HEK293 (cell line): ENCODE data around the gene STAT2.
A peak's percentile ranks its signal among the peaks of the same experiment; 100 is the strongest.

Experiments used
- BCL11A ChIP-seq: fragments of 450-650 bp; formaldehyde crosslinking; IDR thresholded peaks from 2 replicates; pipeline ENCODE4 v1.5.1; 2016; ENCODE audit warnings: low read depth, missing biosample characterization, missing genetic modification characterization
- BCL11B ChIP-seq: fragments of 450-650 bp; formaldehyde crosslinking; IDR thresholded peaks from 2 replicates; pipeline ENCODE4 v1.5.1; 2016; ENCODE audit warnings: low read depth, missing biosample characterization, missing genetic modification characterization
- GLIS2 ChIP-seq: fragments of 450-650 bp; formaldehyde crosslinking; IDR thresholded peaks from 2 replicates; pipeline ENCODE4 v1.5.1; 2016; ENCODE audit warnings: missing biosample characterization, missing genetic modification characterization
- HOXD13 ChIP-seq: sonication (generic); formaldehyde crosslinking; IDR thresholded peaks from 2 replicates; pipeline ENCODE4 v1.8.0; 2022; ENCODE audit warnings: missing genetic modification reagents, borderline replicate concordance
- KLF16 ChIP-seq: fragments of 450-650 bp; formaldehyde crosslinking; IDR thresholded peaks from 2 replicates; pipeline ENCODE4 v1.5.1; 2017; ENCODE audit warnings: missing biosample characterization, missing genetic modification characterization
- MZF1 ChIP-seq: fragments of 450-650 bp; formaldehyde crosslinking; IDR thresholded peaks from 2 replicates; pipeline ENCODE4 v1.5.1; 2017; ENCODE audit warnings: missing biosample characterization, missing genetic modification characterization, borderline replicate concordance
- PRDM10 ChIP-seq: fragments of 450-650 bp; formaldehyde crosslinking; IDR thresholded peaks from 2 replicates; pipeline ENCODE4 v1.5.1; 2016; ENCODE audit warnings: missing biosample characterization, missing genetic modification characterization
- SCRT1 ChIP-seq: fragments of 450-650 bp; formaldehyde crosslinking; IDR thresholded peaks from 2 replicates; pipeline ENCODE4 v1.5.1; 2016; ENCODE audit warnings: missing biosample characterization, missing genetic modification characterization, borderline replicate concordance
- SP2 ChIP-seq: fragments of 450-650 bp; formaldehyde crosslinking; IDR thresholded peaks from 2 replicates; pipeline ENCODE4 v1.5.1; 2016; ENCODE audit warnings: missing biosample characterization, missing genetic modification characterization
- TSHZ1 ChIP-seq: fragments of 450-650 bp; formaldehyde crosslinking; IDR thresholded peaks from 2 replicates; pipeline ENCODE4 v1.5.1; 2016; ENCODE audit warnings: missing biosample characterization, missing genetic modification characterization, borderline replicate concordance
- WT1 ChIP-seq: fragments of 450-650 bp; formaldehyde crosslinking; IDR thresholded peaks from 2 replicates; pipeline ENCODE4 v1.5.1; 2016; ENCODE audit warnings: missing biosample characterization, missing genetic modification characterization
- YY1 ChIP-seq: fragments of 450-650 bp; formaldehyde crosslinking; IDR thresholded peaks from 2 replicates; pipeline ENCODE4 v1.5.1; 2018; ENCODE audit warnings: missing biosample characterization, missing genetic modification characterization
- ZBTB20 ChIP-seq: fragments of 450-650 bp; formaldehyde crosslinking; IDR thresholded peaks from 2 replicates; pipeline ENCODE4 v1.5.1; 2016; ENCODE audit warnings: missing biosample characterization, missing genetic modification characterization
- ZFP37 ChIP-seq: fragments of 450-650 bp; formaldehyde crosslinking; IDR thresholded peaks from 2 replicates; pipeline ENCODE4 v1.5.1; 2016; ENCODE audit warnings: missing biosample characterization, missing genetic modification characterization
- ZNF184 ChIP-seq: fragments of 450-650 bp; IDR thresholded peaks from 2 replicates; pipeline ENCODE4 v1.5.1; 2018; ENCODE audit warnings: missing biosample characterization, mild to moderate bottlenecking, missing genetic modification characterization
- ZNF202 ChIP-seq: fragments of 450-650 bp; formaldehyde crosslinking; IDR thresholded peaks from 2 replicates; pipeline ENCODE4 v1.5.1; 2016; ENCODE audit warnings: missing biosample characterization, missing genetic modification characterization, borderline replicate concordance
- ZNF221 ChIP-seq: fragments of 450-650 bp; formaldehyde crosslinking; IDR thresholded peaks from 2 replicates; pipeline ENCODE4 v1.5.1; 2017; ENCODE audit warnings: missing biosample characterization, missing genetic modification characterization, borderline replicate concordance
- ZNF223 ChIP-seq: fragments of 450-650 bp; formaldehyde crosslinking; IDR thresholded peaks from 2 replicates; pipeline ENCODE4 v1.5.1; 2016; ENCODE audit warnings: missing biosample characterization, missing genetic modification characterization
- ZNF280C ChIP-seq: fragments of 450-650 bp; formaldehyde crosslinking; IDR thresholded peaks from 2 replicates; pipeline ENCODE4 v1.5.1; 2016; ENCODE audit warnings: missing biosample characterization, missing genetic modification characterization
- ZNF324 ChIP-seq: fragments of 450-650 bp; formaldehyde crosslinking; IDR thresholded peaks from 2 replicates; pipeline ENCODE4 v1.5.1; 2016; ENCODE audit warnings: missing biosample characterization, missing genetic modification characterization
- ZNF350 ChIP-seq: fragments of 450-650 bp; formaldehyde crosslinking; IDR thresholded peaks from 2 replicates; pipeline ENCODE4 v1.5.0; 2017; ENCODE audit warnings: missing biosample characterization, mild to moderate bottlenecking, missing genetic modification characterization
- ZNF426 ChIP-seq: fragments of 450-650 bp; formaldehyde crosslinking; IDR thresholded peaks from 2 replicates; pipeline ENCODE4 v1.5.1; 2017; ENCODE audit warnings: missing biosample characterization, missing genetic modification characterization, mild to moderate bottlenecking, inconsistent platforms, moderate library complexity
- ZNF48 ChIP-seq: fragments of 450-650 bp; formaldehyde crosslinking; IDR thresholded peaks from 2 replicates; pipeline ENCODE4 v1.5.1; 2016; ENCODE audit warnings: missing biosample characterization, missing genetic modification characterization
- ZNF501 ChIP-seq: fragments of 450-650 bp; formaldehyde crosslinking; IDR thresholded peaks from 2 replicates; pipeline ENCODE4 v1.5.1; 2016; ENCODE audit warnings: missing biosample characterization, missing genetic modification characterization
- ZNF521 ChIP-seq: fragments of 450-650 bp; formaldehyde crosslinking; IDR thresholded peaks from 2 replicates; pipeline ENCODE4 v1.5.1; 2017; ENCODE audit warnings: missing biosample characterization, mild to moderate bottlenecking, missing genetic modification characterization
- ZNF558 ChIP-seq: fragments of 450-650 bp; formaldehyde crosslinking; IDR thresholded peaks from 2 replicates; pipeline ENCODE4 v1.5.1; 2016; ENCODE audit warnings: missing biosample characterization, missing genetic modification characterization
- ZNF561 ChIP-seq: fragments of 450-650 bp; IDR thresholded peaks from 2 replicates; pipeline ENCODE4 v1.5.1; 2018; ENCODE audit warnings: missing biosample characterization, missing genetic modification characterization, borderline replicate concordance
- ZNF600 ChIP-seq: fragments of 450-650 bp; formaldehyde crosslinking; IDR thresholded peaks from 2 replicates; pipeline ENCODE4 v1.5.1; 2016; ENCODE audit warnings: missing biosample characterization, missing genetic modification characterization
- ZNF677 ChIP-seq: fragments of 450-650 bp; IDR thresholded peaks from 2 replicates; pipeline ENCODE4 v1.5.0; 2018; ENCODE audit warnings: missing biosample characterization, mild to moderate bottlenecking, missing genetic modification characterization, moderate library complexity
- ZNF768 ChIP-seq: fragments of 450-650 bp; formaldehyde crosslinking; IDR thresholded peaks from 2 replicates; pipeline ENCODE4 v1.5.1; 2018; ENCODE audit warnings: missing biosample characterization, mild to moderate bottlenecking, missing genetic modification characterization
- ZSCAN23 ChIP-seq: fragments of 450-650 bp; formaldehyde crosslinking; IDR thresholded peaks from 2 replicates; pipeline ENCODE4 v1.5.1; 2016; ENCODE audit warnings: missing biosample characterization, missing genetic modification characterization

STAT2 gene

GRCh38 chr12:56333679-56334489 lies 26.0 kb downstream of the STAT2 start, which contains the start of gene PAN2 (continued):
- no peak; the same call in 1 of the 2 replicates for TF ChIP-seq YY1
- TF ChIP-seq ZNF221 (tag by site-specific recombination) = 0 out of 2 replicates have a peak, but pooled peaks have one; percentile 17
- TF ChIP-seq ZNF600 (tag by site-specific recombination) = 0 out of 2 replicates have a peak, but pooled peaks have one; percentile 16
- TF ChIP-seq ZBTB20 = 0 out of 2 replicates have a peak, but pooled peaks have one; percentile 60
- TF ChIP-seq ZNF280C (tag by site-specific recombination) = no peak
- 0 out of 2 replicates have a peak, but pooled peaks have one; percentile 36 for TF ChIP-seq ZSCAN23 (tag by site-specific recombination)
- 0 out of 2 replicates have a peak, but pooled peaks have one; percentile 35 for TF ChIP-seq SCRT1 (tag by site-specific recombination)
- no peak for TF ChIP-seq ZNF223
- peak; percentile 100 for TF ChIP-seq PRDM10 (tag by site-specific recombination)
- peak; percentile 40; the same call in 1 of the 2 replicates for TF ChIP-seq BCL11B (tag by site-specific recombination)
- TF ChIP-seq WT1 (tag by site-specific recombination) = no peak
- peak; percentile 95 for TF ChIP-seq GLIS2 (tag by site-specific recombination)
- 0 out of 2 replicates have a peak, but pooled peaks have one; percentile 22 for TF ChIP-seq KLF16 (tag by site-specific recombination)
- TF ChIP-seq ZNF558 (tag by site-specific recombination) = no peak; the same call in 1 of the 2 replicates
- TF ChIP-seq ZNF426 (tag by site-specific recombination) = no peak
- no peak for TF ChIP-seq TSHZ1 (tag by site-specific recombination)
- no peak for TF ChIP-seq ZNF677
- TF ChIP-seq ZNF501 = peak; percentile 31
- 0 out of 2 replicates have a peak, but pooled peaks have one; percentile 36 for TF ChIP-seq ZFP37 (tag by site-specific recombination)
- TF ChIP-seq ZNF48 (tag by site-specific recombination) = no peak
- no peak for TF ChIP-seq HOXD13 (CRISPR knock-in tag)
- TF ChIP-seq ZNF561 (tag by site-specific recombination) = peak; percentile 61; the same call in 1 of the 2 replicates
- TF ChIP-seq MZF1 = no peak
- TF ChIP-seq SP2 (tag by site-specific recombination) = peak; percentile 95
- 0 out of 2 replicates have a peak, but pooled peaks have one; percentile 44 for TF ChIP-seq ZNF324 (tag by site-specific recombination)
- TF ChIP-seq ZNF521 = no peak
- TF ChIP-seq BCL11A = 0 out of 2 replicates have a peak, but pooled peaks have one; percentile 67
- no peak for TF ChIP-seq ZNF350 (tag by site-specific recombination)
- TF ChIP-seq ZNF184 (tag by site-specific recombination) = peak; percentile 10; the same call in 1 of the 2 replicates
- TF ChIP-seq ZNF202 (tag by site-specific recombination) = no peak
- TF ChIP-seq ZNF768 (tag by site-specific recombination) = no peak
